PFSK-1 (cell line): ENCODE measurements around the gene CTNNBL1.

Source experiments
- FOXP2 ChIP-seq: optimal IDR thresholded peaks from 2 replicates; pipeline ENCODE3; 2011; ENCODE audit warnings: borderline replicate concordance, control low read depth, inconsistent platforms; ENCODE audit not compliant: insufficient read depth; ENCODE audit errors: extremely low read length, extremely low read depth
- POLR2AphosphoS5 ChIP-seq: IDR thresholded peaks from 2 replicates; pipeline ENCODE4 v1.6.1; 2012; ENCODE audit warnings: low read depth, mild to moderate bottlenecking, control low read depth, low read length, moderate library complexity
- REST ChIP-seq, 2 experiments: IDR thresholded peaks; 2 replicates each; pipeline versions ENCODE4 v1.6.1 to v1.8.0; 2011 to 2012; ENCODE audit warnings: low read depth in 2 of 2, low read length in 2 of 2, control low read depth in 1 of 2, inconsistent platforms in 1 of 2, mild to moderate bottlenecking in 1 of 2, moderate library complexity in 1 of 2; ENCODE audit not compliant: insufficient read depth in 1 of 2
- SIN3A ChIP-seq: IDR thresholded peaks from 2 replicates; pipeline ENCODE4 v1.6.1; 2012; ENCODE audit warnings: mild to moderate bottlenecking, low read length, moderate library complexity, borderline replicate concordance; ENCODE audit not compliant: insufficient read depth
- TAF1 ChIP-seq: IDR thresholded peaks from 2 replicates; pipeline ENCODE4 v1.6.1; 2012; ENCODE audit warnings: low read length, control low read depth, borderline replicate concordance; ENCODE audit not compliant: insufficient read depth

The CTNNBL1 gene

GRCh38 chr20:37692459-37693166 is 1.2 kb upstream of the CTNNBL1 start:
- no peak for TF ChIP-seq TAF1
- TF ChIP-seq POLR2AphosphoS5, result no peak
- no peak for TF ChIP-seq SIN3A
- no peak for TF ChIP-seq REST (IDR thresholded peaks at IDR 0.05; ENCODE audit: insufficient read depth in 1 of 2, low read depth in 2 of 2, low read length in 2 of 2)
- TF ChIP-seq FOXP2, result no peak

- no peak for TF ChIP-seq REST (IDR thresholded peaks at IDR 0.05; ENCODE audit: insufficient read depth in 1 of 2, low read depth in 2 of 2, low read length in 2 of 2)
- no peak for TF ChIP-seq POLR2AphosphoS5
- TF ChIP-seq SIN3A, result no peak
- no peak for TF ChIP-seq TAF1
- TF ChIP-seq FOXP2, result no peak
Observed at GRCh38 chr20:37693242-37693634, 592 bp upstream of the CTNNBL1 start.

- no peak for TF ChIP-seq SIN3A
- TF ChIP-seq REST (IDR thresholded peaks at IDR 0.05; ENCODE audit: insufficient read depth in 1 of 2, low read depth in 2 of 2, low read length in 2 of 2), result no peak
- no peak for TF ChIP-seq TAF1
- TF ChIP-seq POLR2AphosphoS5, result no peak
- no peak for TF ChIP-seq FOXP2
Observed at GRCh38 chr20:37695684-37696342, 2.0 kb downstream of the CTNNBL1 start.

DNA sequence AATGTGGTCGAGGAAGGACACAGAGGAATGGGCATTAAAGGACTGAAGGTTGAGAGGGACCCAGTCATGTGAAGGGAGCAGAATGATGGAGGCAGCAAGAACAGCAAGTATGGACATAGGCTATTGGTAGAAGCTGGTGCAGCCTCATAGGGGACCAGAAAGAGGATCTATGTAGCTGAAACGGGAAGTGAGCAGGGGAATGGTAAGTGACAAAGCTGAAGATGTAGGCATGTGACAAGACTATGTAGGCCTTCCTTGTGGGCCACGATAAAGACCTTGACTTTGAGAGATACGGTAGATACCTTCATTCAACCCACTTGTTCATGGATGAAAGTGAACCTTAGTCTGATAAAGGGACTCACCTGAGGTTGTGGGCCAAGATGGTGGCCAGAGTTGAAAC is 3.5 kb downstream of the CTNNBL1 start:
- TF ChIP-seq REST (IDR thresholded peaks at IDR 0.05; ENCODE audit: insufficient read depth in 1 of 2, low read depth in 2 of 2, low read length in 2 of 2) (no peak), POLR2AphosphoS5 (no peak), FOXP2 (no peak), SIN3A (no peak), TAF1 (no peak)
